ENCODE results near the gene TSKS.

Gene TSKS

GRCh38 chr19:49792829-49793560 is 29.9 kb upstream of the TSKS start:
- no peak for DNase-seq

- no peak for DNase-seq
These were observed 28.8 kb upstream of the TSKS start for GRCh38 chr19:49791776-49792445.

GRCh38 chr19:49790866-49791265 is 27.8 kb upstream of the TSKS start:
- no peak for DNase-seq

- DNase-seq, result no peak
These were observed 25.8 kb upstream of the TSKS start for GRCh38 chr19:49788857-49789256.

- no peak for DNase-seq
These were observed 24.6 kb upstream of the TSKS start for GRCh38 chr19:49787746-49788145.

DNA sequence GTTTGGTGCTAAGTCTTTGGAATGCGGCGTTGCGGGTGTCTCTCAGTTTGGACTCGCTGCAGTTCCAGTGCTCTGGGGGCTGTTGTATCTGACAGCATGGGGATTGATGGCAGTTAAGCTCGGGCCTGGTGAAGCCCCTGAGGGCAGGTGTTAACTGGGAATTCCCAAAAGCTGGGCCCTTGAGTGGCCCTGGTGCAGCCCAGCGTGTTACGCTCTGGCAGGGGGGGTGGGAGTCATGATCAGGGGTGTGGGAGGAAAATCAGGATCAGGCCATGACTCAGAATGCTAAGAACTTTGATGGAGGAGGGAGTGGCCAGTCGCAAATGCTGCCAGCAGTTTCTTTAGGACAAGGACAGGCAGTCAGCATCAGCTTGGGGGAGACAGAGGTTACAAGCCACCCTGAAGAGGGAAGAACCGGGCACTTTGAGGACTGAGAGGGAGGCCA is 23.3 kb upstream of the TSKS start:
- no peak for DNase-seq

- DNase-seq, result no peak
These were observed 19.4 kb upstream of the TSKS start for GRCh38 chr19:49782515-49782914.

DNA sequence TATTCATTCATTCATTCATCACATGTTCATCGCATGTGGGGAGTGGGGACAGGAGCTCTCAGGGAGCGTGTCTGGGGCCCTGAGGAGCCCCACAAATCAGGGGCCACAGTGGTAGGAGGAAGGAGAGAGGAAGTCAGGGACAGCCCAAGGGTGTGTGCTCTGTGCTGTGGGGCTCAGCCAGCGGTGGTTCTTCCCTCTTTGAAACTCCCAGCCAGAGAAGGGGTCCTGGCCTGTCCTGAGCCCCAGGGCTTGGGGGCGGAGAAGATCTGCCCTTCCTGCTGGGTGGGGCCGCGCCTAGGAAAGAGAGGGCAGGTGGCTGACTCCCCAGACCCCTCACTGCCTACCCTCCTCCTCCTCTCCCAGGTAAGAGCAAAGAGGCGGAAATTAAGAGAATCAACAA is 18.3 kb upstream of the TSKS start:
- no peak for DNase-seq

DNA sequence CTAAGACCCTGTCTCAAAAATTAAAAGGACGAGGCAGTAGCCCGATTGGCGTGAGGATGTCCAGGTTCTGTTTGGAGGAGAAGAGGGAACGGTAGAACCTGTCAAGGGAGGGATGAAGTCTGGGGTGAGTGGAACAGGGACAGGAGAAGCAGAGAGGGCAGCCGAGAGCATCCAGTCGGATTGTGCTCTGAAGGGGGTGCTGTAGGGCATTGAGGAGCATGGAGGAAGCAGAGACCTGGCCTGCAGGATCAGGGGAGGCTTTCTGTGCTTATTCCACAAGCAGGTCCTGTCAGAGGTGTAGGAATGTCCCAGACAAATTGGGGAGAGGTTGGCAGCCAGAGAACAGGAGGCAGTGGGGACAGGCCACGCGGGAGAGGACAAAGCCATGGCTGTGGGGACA is 17.8 kb upstream of the TSKS start:
- no peak for DNase-seq

GRCh38 chr19:49779731-49780555 is 16.8 kb upstream of the TSKS start:
- DNase-seq, result no peak

- DNase-seq, result no peak
These were observed 13.3 kb upstream of the TSKS start for GRCh38 chr19:49776371-49776764.

- no peak for DNase-seq
These were observed 12.8 kb upstream of the TSKS start for GRCh38 chr19:49775742-49776370.

- no peak for DNase-seq
These were observed 11.9 kb upstream of the TSKS start for GRCh38 chr19:49774969-49775368.

GRCh38 chr19:49773663-49774350 is 10.7 kb upstream of the TSKS start:
- no peak for DNase-seq

DNA sequence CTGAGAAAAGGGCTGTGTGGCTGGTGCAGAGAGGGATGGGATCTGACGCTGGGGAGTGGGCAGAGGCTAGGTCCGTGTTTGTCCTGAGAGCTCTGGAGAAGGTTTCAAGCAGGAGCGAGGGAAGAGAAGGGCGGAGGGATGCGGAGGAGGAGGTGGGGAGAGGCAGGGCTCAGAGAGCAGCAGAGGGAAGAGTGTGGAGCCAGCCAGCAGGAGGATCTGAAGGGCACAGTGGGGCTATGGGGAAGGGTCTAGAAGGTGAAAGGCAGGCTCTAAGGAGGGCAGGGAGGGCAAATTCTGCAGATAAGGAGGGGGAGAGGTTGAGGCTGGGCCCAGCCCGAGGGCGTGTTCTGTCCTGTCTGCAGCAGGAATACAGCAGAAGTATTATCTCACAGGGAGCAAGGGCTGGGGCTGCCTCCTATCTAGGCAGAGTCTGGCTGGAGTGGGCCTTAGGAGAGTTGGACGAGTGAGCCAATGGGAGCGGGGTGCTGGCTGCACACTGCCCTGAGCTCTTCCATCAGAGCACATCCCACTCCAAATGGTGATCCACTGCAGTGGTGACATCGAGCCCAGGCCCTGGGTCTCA is 9.8 kb upstream of the TSKS start:
- no peak for DNase-seq

DNA sequence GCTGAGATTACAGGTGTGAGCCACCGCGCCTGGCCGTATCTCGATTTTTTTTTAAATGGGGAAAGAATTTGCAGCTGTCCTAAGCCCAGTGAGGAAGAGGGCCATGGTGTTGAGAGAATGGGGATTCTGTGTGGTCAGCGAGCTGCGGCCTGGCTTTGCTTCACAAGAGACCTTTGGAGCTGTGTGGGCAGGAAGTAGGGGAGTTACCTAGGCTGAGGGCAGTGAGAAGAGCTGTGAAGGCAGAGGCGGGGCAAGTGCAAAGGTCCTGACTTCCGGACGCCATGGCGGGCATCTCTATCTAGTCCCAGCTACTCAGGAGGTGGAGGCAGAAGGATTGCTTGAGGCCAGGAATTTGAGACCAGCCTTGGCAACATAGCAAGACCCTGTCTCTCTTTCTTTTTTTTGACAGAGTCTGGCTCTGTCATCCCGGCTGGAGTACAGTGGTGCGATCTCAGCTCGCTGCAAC is 8.6 kb upstream of the TSKS start:
- DNase-seq, result no peak

DNA sequence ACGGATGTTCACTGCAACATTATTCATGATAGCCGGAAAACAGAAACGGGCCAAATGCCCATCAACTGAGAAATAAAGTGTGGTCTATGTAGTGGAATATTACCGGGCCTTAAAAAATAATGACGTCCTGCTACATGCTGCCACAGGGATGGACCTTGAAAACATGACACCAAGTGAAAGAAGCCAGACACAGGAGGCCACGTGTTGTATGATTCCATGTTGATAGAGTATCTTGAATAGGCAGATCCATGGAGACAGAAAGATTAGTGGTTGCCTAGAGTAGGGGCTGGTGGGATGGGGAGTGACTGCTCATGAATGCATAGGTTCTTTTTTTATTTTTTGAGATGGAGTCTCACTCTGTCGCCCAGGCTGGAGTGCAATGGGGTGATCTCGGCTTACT is 7.4 kb upstream of the TSKS start:
- no peak for DNase-seq

GRCh38 chr19:49767967-49768581 is 5.0 kb upstream of the TSKS start:
- no peak for DNase-seq

- DNase-seq, result peak; percentile 21
These were observed 4.3 kb upstream of the TSKS start for GRCh38 chr19:49767381-49767780.

GRCh38 chr19:49766930-49767299 is 3.8 kb upstream of the TSKS start, which contains the start of gene AP2A1:
TSS of gene AP2A1 (plus strand) at chr19:49767001. CDS start at chr19:49767134, 133 bp downstream.
- DNase-seq, result no peak
